ENCODE measurements around the gene B4GALT5. TPM values are rescaled to one million over a fixed set of nuclear protein-coding genes. Genes with fewer than 3 reads are reported as not detected.
"Not testable (repeated sequence)": the region's sequence is repeated elsewhere in the genome, so short reads cannot be mapped to it uniquely, and the experiment has no call there.

Gene B4GALT5
- polyA plus RNA-seq, 4 donors = 46.0 to 50.7 (median 46.6) TPM

GRCh38 chr20:49633023-49633422 is 80.7 kb downstream of the B4GALT5 start:
- DNase-seq (ENCODE audit: low read depth in 4 of 4, low spot score in 3 of 4) = no peak

GRCh38 chr20:49631856-49632418 is 81.7 kb downstream of the B4GALT5 start:
- no peak for DNase-seq (ENCODE audit: low read depth in 4 of 4, low spot score in 3 of 4)

DNA sequence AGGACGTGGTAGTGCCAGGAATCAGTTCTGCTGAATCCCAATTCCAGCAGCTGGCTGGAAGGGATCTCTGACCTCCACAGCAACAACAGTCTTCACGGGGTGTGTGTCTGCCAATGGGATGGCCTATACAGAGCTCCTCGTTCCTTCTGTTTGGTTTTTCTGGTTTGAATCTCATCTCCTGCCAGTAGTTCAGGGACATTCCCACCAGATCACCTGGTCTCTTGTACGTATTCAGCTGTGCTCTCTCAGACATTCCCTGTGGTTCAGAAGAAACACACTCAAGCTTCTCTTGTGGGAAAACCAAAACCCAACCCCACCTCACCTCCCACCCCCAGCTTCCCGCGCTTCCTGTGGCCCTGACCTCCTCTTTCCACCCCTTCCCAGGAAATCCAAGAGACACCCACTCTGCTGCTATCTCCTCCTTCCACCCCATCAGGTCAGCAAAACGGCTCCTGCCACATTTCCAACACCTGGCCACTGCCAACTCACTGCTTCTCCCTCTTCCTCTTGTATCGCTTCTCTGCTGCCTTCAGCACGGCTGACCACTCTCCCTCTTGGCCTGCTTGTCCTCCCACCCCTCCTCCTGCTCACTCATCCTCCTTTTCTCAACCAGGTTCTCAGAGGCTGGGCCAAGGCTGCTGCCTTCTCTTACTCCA is 82.5 kb downstream of the B4GALT5 start:
- DNase-seq (ENCODE audit: low read depth in 4 of 4, low spot score in 3 of 4) = no peak

DNA sequence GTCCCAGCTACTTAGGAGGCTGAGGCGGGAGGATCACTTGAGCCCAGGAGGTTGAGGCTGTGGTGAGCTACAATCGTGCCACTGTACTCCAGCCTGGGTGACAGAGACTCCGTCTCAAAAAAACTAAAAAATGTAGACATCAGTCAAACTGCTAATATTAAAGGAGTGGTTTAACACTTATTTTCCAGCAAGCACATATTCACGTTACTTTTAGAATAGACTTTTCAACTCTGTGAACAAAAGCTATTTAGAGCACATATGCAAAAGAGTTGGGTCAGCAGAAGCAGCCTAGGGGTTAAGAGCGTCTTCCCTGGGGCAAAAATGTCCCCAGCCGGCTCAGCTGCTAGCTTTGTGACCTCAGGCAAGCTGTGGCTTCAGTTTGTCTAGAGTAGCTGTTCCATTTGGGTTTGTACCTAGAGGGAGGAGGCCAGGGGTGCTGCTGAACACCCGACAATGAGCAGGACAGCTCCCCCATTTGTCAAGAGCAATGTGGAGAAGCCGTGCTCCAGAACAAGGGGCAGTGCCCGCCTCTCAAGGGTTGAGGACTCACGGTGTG is 83.2 kb downstream of the B4GALT5 start:
- no peak for DNase-seq (ENCODE audit: low read depth in 4 of 4, low spot score in 3 of 4)

GRCh38 chr20:49629606-49630005 is 84.1 kb downstream of the B4GALT5 start:
- no peak for DNase-seq (ENCODE audit: low read depth in 4 of 4, low spot score in 3 of 4)

DNA sequence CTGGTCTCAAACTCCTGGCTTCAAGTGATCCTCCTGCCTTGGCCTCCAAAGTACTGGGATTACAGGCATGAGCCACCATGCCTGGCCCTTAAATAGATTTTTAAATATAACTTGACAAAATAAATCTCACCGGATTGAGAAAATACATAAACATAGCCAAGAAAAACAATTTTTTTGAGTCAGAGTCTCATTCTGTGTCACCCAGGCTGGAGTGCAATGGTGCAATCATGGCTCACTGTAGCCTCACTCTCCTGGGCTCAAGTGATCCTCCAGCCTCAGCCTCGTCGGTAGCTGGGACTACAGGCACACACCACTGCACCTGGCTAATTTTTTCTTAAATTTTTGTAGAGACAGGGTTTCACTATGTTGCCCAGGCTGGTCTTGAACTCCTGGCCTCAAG is 85.4 kb downstream of the B4GALT5 start:
- not testable (repeated sequence) for DNase-seq (ENCODE audit: low read depth in 4 of 4, low spot score in 3 of 4)

DNA sequence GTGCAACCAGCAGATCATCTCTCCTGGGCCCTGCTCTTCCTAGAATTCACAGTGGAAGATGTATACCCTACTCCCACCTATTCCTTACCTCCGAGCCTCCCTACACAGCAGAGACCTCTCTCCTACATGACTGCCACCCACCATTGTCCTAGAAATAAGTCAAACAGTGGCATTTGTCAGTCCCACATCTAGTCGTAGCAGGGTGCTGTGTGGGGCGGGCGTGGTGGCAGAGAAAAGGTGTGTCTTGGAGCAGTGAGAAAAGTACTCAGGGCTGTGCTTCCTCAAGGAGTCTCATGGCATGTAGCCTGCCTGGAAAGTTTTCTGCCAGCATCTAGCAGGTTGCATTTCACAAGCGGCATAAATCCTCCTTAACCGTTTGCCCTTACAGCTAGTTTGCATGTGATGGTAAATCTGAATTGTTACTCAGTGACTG is 86.3 kb downstream of the B4GALT5 start:
- no peak for DNase-seq (ENCODE audit: low read depth in 4 of 4, low spot score in 3 of 4)

GRCh38 chr20:49624988-49625387 is 88.7 kb downstream of the B4GALT5 start:
- not testable (repeated sequence) for DNase-seq (ENCODE audit: low read depth in 4 of 4, low spot score in 3 of 4)

- DNase-seq (ENCODE audit: low read depth in 4 of 4, low spot score in 3 of 4) = no peak
Observed at GRCh38 chr20:49624317-49624716, 89.4 kb downstream of the B4GALT5 start.

GRCh38 chr20:49622243-49622642 is 91.4 kb downstream of the B4GALT5 start:
- no peak for DNase-seq (ENCODE audit: low read depth in 4 of 4, low spot score in 3 of 4)

DNA sequence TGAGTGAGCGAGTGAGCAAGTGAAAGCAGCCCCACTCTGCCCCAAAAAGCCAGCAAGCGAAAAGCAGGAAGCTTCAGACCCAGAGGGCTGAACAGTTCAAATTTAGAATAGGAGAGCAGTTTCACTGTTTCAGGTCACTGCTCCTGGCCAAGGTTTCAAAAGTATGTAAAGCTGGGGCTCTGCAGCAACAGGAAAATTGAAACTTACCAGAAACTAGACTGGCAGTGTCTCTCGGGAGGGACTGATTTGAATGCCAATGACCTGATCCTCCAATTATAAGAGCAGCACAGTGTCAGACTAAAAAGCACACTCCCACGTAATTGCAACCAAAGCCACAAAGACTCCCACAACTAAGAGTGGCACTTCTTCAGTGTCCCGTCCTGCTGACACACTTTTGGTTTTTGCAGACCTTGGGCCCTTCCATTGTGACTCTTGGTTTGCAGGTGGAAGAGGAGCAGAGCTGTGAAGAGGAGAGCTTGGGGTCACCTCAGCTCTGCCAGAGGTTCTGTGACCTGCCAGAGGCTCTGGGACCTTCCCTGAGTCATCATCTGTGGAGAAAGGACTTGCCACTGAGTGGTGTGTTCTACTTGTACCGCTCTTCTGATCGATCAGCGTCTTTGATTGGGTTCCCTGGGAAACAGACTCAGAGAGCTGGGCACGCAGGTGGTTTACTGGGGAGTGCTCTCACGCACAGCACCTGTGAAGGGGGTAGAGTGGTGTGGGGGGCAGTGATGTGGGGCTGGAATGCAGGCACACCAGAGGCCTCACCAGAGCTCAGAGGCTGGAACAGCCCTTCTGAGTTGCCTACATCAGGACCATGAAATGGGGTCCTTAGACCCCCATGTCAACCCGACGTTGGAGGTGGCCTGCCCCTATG is 93.1 kb downstream of the B4GALT5 start:
- no peak for DNase-seq (ENCODE audit: low read depth in 4 of 4, low spot score in 3 of 4)

DNA sequence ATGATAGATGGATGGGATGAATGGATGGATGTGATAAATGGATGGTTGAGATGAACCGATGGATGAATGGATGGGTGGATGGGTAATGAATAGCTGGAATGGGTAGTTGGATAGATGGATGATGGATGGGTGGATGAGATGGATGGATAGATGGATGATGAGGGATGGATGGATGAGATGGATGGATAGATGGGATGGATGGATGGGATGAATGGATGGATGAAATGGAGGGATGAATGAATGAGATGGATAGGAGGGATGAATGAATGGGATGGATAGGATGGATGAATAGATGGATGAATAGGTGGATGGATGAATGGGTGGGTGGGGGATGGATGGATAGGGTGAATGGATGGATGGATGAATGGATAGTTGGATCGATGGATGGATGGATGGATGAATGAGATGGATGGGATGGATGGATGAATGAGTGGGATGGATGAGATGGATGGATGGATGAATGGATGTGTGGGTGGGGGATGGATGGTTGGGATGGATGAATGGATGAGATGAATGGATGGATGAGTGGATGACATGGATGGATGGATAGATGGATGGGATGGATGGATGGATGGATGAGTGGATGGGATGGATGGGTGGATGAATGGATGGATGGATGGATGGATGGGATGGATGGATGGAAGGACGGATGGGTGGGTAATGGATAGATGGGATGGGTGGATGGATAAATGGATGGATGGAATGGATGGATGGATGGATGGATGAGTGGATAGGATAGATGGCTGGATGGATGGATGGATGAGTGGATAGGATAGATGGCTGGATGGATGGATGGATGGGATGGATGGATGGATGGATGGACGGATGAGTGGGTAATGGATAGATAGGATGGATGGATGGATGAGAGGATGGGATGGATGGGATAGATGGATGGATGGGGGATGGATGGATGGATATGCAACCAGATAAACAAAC is 94.3 kb downstream of the B4GALT5 start:
- no peak for DNase-seq (ENCODE audit: low read depth in 4 of 4, low spot score in 3 of 4)

DNA sequence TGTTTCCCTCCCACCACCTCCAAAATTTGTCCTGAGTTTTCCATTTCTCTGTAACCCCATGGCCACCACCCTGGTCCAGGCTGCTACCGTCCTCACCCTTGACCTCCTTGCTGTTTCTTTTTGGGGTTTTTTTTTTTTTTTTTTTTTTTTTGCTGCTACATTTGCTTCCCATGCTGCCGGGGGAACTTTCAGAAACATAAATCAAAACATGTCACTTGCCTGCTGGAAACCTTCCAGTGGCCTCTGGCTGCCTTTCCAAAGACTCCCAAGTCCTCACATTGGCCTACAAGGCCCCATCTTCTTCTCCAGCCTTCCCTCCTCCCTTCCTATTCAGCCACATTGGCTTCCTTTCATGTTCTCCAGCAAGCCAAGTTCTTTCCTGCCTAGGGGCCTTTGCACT is 95.4 kb downstream of the B4GALT5 start:
- DNase-seq (ENCODE audit: low read depth in 4 of 4, low spot score in 3 of 4) = no peak

DNA sequence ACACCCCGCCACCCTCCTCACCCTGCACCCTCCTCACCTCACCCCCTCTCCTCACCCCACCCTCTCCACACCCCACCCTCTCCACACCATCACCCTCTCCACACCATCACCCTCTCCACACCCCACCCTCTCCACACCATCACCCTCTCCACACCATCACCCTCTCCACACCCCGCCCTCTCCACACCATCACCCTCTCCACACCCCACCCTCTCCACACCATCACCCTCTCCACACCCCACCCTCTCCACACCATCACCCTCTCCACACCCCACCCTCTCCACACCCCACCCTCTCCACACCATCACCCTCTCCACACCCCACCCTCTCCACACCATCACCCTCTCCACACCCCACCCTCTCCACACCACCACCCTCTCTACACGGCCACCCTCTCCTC is 96.3 kb downstream of the B4GALT5 start:
- DNase-seq (ENCODE audit: low read depth in 4 of 4, low spot score in 3 of 4) = not testable (repeated sequence)

DNA sequence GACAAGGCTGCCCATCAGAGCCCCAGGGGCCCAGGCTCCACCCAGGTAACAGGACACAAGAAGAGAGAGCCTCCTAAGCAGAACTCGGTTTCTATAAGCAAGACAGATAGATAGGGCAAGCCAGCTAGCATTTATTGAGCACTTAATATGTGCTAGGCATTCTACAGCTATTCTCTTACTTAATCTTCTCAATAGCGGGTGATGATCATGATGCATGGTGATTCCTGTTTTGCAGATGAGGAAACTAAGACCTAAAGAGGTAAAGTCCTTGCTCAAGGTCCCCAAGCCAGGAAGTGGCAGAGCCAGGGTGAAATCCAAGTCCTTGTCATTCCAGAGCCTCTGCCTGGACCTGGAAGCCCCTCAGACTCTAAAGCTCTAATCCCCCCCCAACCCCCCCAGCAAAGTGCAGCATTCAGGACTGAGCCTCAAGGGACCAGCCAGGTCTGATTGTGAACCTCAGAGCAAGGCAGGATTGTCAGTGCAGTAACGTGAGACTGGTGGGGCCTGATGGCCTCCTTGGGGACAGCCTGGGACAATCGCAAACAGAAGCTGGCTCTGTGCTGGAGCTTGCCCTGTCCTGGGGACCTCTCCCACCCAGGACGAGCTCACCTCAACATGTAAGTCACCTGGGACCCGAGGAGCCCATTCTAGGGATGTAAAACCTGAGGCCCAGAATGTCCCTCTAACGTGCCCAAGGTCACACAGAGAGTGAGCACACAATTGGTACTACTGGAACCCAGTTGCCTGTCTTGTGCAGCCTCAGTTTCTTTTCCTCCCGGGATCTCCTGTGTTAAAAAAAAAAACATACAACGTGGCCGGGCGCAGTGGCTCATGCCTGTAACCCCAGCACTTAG is 97.3 kb downstream of the B4GALT5 start:
- no peak for DNase-seq (ENCODE audit: low read depth in 4 of 4, low spot score in 3 of 4)

GRCh38 chr20:49615401-49616153 is 98.1 kb downstream of the B4GALT5 start:
- no peak for DNase-seq (ENCODE audit: low read depth in 4 of 4, low spot score in 3 of 4)

- not testable (repeated sequence) for DNase-seq (ENCODE audit: low read depth in 4 of 4, low spot score in 3 of 4)
Observed at GRCh38 chr20:49615051-49615400, 98.7 kb downstream of the B4GALT5 start.

DNA sequence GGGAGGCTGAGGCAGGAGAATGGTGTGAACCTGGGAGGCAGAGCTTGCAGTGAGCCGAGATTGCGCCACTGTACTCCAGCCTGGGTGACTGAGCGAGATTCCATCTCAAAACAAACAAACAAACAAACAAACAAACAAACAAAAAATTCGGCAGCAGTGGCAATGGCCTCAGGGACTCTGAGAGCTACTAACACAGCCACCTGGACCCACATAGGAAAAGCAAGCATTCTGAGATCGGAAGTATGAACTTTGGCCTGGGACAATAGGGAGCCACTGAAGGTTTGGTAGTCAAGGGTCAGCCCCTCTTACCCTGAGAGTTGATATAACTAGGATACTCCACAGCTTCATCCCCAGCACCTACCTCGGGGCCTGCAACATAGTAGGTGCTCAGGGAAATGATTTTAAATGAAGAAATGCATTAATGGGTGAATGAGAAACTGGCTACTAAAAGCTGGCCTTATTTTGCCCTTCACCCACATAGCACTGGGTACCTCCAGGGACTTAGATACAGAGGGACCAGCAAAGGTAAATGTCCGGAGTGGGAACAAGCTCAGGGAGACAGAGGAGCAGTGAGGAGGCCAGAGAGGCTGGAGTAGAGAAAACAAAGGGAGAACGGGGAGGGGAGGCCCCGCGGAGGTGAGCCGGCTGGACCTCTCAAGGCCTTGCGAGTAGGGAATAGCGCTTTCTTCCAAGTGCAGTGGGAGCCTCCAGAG is 99.2 kb downstream of the B4GALT5 start:
- no peak for DNase-seq (ENCODE audit: low read depth in 4 of 4, low spot score in 3 of 4)

Data from left renal pelvis (tissue), 4 donors.